Nephron progenitor cell (in vitro differentiated cells): Measurements from ENCODE around the gene FAM9B.

Experiments
- DNase-seq: peaks from one replicate; pipeline ENCODE4 v3.0.0; 2021
- H3K27ac Mint-ChIP-seq: 2 replicates; pipeline ENCODE4 v1.8.0; 2021; ENCODE audit warnings: mild to moderate bottlenecking, moderate library complexity, mixed read lengths
- H3K27me3 Mint-ChIP-seq: 2 replicates; pipeline ENCODE4 v1.8.0; 2021; ENCODE audit warnings: mild to moderate bottlenecking, low read depth, mixed read lengths; ENCODE audit not compliant: poor library complexity
- H3K36me3 Mint-ChIP-seq: 2 replicates; pipeline ENCODE4 v1.8.0; 2021; ENCODE audit warnings: low read depth, mixed read lengths
- H3K4me1 Mint-ChIP-seq: 2 replicates; pipeline ENCODE4 v1.8.0; 2021; ENCODE audit warnings: mixed read lengths
- H3K4me3 Mint-ChIP-seq: 2 replicates; pipeline ENCODE4 v1.8.0; 2021; ENCODE audit warnings: mild to moderate bottlenecking, moderate library complexity, mixed read lengths
- H3K9me3 Mint-ChIP-seq: 2 replicates; pipeline ENCODE4 v1.8.0; 2021; ENCODE audit warnings: mild to moderate bottlenecking, moderate library complexity, mixed read lengths
- TF ChIP-seq, protein P1 (sequence below): fragments of 200-600 bp; sonication (generic); IDR thresholded peaks from 2 replicates; pipeline ENCODE4 v1.5.0; 2021; ENCODE audit warnings: antibody characterized with exemption

Gene FAM9B

DNA sequence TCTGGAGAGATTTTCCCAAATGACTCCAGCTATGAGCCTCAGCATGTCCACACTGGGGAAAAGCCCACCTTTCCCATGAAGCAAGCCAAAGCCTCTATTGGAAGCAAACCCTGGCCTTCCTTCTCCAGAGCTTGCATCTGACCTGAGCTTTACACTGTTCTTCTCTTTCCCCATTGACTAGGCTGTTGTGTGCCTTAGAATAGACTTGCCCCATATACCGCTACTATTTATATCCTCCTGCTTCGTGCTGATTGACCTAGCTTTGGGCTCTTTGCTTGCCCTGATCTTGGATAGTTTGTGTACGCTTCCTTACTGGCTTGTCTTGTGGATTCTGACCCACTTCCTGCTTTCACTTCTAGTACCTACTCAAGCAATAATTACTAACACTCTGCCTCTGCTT is 30.9 kb downstream of the FAM9B start:
- H3K4me3 Mint-ChIP-seq = no peak overlapping the region
- H3K27me3 Mint-ChIP-seq = peaks cover 2% of the 10 kb centered on the region
- no peaks in the 10 kb centered on the region for H3K4me1 Mint-ChIP-seq
- H3K36me3 Mint-ChIP-seq = no peaks in the 10 kb centered on the region
- TF ChIP-seq, protein P1, sequence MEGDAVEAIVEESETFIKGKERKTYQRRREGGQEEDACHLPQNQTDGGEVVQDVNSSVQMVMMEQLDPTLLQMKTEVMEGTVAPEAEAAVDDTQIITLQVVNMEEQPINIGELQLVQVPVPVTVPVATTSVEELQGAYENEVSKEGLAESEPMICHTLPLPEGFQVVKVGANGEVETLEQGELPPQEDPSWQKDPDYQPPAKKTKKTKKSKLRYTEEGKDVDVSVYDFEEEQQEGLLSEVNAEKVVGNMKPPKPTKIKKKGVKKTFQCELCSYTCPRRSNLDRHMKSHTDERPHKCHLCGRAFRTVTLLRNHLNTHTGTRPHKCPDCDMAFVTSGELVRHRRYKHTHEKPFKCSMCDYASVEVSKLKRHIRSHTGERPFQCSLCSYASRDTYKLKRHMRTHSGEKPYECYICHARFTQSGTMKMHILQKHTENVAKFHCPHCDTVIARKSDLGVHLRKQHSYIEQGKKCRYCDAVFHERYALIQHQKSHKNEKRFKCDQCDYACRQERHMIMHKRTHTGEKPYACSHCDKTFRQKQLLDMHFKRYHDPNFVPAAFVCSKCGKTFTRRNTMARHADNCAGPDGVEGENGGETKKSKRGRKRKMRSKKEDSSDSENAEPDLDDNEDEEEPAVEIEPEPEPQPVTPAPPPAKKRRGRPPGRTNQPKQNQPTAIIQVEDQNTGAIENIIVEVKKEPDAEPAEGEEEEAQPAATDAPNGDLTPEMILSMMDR = no peak
- H3K27ac Mint-ChIP-seq = no peak overlapping the region
- no peak for DNase-seq
- H3K9me3 Mint-ChIP-seq = peaks cover 16% of the 10 kb centered on the region

DNA sequence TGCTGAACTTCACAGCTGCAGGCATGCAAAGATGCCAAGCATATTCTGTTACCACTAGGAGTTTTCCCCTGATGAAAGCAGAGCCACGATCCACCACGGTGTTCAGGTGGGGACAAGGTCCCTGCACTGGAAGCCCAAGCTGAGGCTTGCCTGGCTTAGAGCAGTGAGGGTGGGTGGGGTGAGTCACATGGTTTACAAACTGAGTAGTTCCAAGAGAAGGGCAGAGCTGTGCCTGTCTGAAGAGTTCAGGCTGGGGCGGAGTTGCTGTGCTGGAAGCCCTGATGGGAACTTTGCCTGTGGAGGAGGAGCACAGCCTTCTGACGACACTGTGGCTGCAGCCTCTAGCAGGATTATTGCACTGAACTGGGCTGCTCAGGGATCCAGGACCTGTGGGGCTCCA is 45.5 kb downstream of the FAM9B start:
- Mint-ChIP-seq H3K27me3 (no peaks in the 10 kb centered on the region), H3K4me3 (no peak overlapping the region), H3K36me3 (no peaks in the 10 kb centered on the region), H3K9me3 (peaks cover 15% of the 10 kb centered on the region), H3K4me1 (peaks cover 6% of the 10 kb centered on the region), H3K27ac (no peak overlapping the region)
- TF ChIP-seq, protein P1 = no peak
- DNase-seq = no peak

DNA sequence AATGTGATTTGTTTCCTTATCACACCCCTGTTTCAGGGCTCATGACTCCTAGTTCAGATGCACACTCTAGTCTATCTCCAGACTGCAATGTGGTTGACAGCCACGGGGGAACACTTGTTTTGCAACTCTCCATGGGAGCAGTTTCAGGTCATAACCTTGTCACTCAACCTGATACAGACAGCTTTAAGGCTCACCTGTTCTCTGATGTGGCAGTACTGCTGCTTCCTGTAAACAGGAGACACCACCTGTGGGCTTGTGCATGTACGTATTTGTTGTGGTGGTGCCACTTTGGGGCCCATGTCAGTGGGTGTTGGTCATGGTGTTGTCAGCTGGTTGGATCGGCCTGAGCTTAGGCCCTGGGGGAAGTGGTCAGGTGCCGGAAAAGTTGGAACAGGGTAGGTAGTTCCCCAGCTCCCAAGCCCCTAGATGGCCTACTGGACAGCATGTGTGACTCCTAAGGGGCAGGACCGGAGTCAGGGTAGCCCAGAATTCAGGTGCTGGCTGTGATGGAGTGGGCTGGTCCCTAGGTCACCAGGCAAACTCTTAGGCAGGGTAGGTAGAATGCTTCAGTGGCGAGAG is 46.2 kb downstream of the FAM9B start:
- DNase-seq = no peak
- peaks cover 15% of the 10 kb centered on the region for H3K9me3 Mint-ChIP-seq
- H3K4me1 Mint-ChIP-seq = peaks cover 6% of the 10 kb centered on the region
- TF ChIP-seq, protein P1 = no peak
- H3K27ac Mint-ChIP-seq = no peak overlapping the region
- no peak overlapping the region for H3K4me3 Mint-ChIP-seq
- no peaks in the 10 kb centered on the region for H3K27me3 Mint-ChIP-seq
- H3K36me3 Mint-ChIP-seq = no peaks in the 10 kb centered on the region

DNA sequence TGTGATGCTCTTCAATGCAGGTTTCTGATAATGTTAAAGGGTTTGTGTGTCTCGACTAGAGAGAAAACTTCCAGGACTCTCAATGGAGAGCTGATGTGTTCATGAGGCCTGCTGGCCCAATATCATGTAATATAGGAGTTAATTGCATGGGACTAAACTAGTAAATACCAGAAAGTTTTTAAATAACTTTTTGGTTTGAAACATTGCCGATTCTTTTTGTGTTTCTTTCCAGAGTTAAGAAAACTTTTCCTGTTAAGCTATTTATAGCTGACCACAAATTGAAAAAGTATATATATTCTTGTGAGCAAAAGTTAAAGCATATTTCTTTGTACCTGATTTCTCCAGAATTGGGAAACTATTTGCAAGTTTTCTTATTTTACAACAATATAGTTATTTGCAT is 49.7 kb downstream of the FAM9B start:
- H3K4me1 Mint-ChIP-seq = peaks cover 19% of the 10 kb centered on the region

DNA sequence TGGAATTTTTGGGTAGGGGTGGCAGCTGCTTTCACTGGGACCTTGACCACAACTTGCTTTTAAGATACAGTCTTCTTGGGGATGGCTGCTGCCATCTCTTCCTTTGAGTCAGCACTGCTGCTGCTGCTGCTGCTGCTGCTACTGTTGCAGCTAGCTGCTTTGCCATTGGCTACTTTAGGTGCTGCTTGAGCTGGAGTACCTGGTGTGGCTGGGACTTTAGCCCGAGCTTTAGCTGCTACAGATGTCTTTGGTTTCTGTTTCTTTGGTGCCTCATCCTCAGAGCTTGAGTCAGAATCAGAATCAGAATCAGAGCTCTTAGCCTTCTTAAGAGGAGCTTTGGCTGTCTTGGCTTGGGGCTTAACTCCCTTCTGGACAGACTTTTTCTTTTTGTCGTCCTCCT is 52.2 kb downstream of the FAM9B start:
- H3K27ac Mint-ChIP-seq = peak overlapping the region; percentile 49
- TF ChIP-seq, protein P1 = no peak
- H3K4me1 Mint-ChIP-seq = peaks cover 13% of the 10 kb centered on the region
- peaks cover 3% of the 10 kb centered on the region for H3K27me3 Mint-ChIP-seq
- H3K9me3 Mint-ChIP-seq = peaks cover 13% of the 10 kb centered on the region
- no peak for DNase-seq
- H3K4me3 Mint-ChIP-seq = no peak overlapping the region
- no peaks in the 10 kb centered on the region for H3K36me3 Mint-ChIP-seq

More for the DNA sequence above, 49.7 kb downstream of the FAM9B start:
- TF ChIP-seq, protein P1 = no peak
- no peak for DNase-seq
- no peak overlapping the region for H3K27ac Mint-ChIP-seq
- H3K4me3 Mint-ChIP-seq = no peak overlapping the region
- H3K9me3 Mint-ChIP-seq = peaks cover 8% of the 10 kb centered on the region
- H3K27me3 Mint-ChIP-seq = peaks cover 3% of the 10 kb centered on the region
- no peaks in the 10 kb centered on the region for H3K36me3 Mint-ChIP-seq

DNA sequence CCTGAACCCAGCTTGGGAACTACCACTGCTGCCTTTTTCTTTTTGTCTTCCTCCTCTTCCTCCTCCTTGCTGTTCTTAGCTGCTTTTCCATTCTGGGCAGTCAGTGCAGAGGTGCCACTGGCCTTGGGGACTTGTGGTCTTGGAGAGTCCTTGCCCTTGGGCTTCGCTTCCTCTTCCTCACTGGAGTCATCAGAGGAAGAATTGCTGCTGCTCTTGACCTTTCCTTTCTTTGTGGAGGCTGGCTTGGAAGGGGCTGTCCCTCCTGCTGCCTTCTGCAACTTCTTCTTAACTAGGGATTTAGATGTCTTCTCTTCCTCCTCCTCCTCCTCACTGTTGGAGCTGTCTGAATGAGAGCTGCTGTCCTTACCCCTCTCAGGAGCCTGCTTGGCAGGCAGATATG is 53.2 kb downstream of the FAM9B start:
- H3K36me3 Mint-ChIP-seq = no peaks in the 10 kb centered on the region
- no peak for DNase-seq

More for the DNA sequence above, 53.2 kb downstream of the FAM9B start:
- peaks cover 13% of the 10 kb centered on the region for H3K4me1 Mint-ChIP-seq
- H3K9me3 Mint-ChIP-seq = peaks cover 17% of the 10 kb centered on the region
- H3K4me3 Mint-ChIP-seq = no peak overlapping the region
- no peak overlapping the region for H3K27ac Mint-ChIP-seq
- TF ChIP-seq, protein P1 = no peak
- peaks cover 3% of the 10 kb centered on the region for H3K27me3 Mint-ChIP-seq
